Measurements from ENCODE around the gene VPS51.

Gene VPS51

DNA sequence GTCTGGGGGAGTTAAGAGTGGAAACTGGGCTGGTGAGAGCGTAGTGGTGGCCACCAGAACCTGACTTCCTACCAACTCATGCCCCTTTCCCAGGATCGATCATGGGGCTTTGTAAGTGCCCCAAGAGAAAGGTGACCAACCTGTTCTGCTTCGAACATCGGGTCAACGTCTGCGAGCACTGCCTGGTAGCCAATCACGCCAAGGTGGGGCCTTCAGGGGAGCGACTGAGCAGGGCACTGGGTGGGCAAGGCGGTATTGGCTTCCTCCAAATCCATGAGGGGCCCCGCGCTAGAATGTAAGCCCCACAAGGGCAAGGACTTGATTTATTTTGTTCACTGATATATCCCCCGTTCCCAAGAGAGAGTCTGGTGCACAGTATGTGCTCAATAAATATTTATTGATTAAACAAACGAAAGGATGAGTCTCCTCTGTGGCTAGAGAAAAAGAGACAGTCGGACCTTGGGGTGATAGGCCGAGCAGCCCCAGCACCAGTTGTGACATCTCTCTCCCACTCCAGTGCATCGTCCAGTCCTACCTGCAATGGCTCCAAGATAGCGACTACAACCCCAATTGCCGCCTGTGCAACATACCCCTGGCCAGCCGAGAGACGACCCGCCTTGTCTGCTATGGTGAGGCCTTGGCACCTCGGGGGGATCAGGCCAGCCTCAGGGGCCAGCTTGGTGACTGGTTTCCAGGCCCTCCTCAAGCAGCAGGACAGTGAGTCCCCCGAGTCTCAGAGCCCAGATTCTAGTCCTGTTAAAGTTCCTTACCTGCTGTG, 11.2 kb upstream of the VPS51 start:
- Histone ChIP-seq H3K79me2 (no peaks in the 10 kb centered on the region), H3K27me3 (ENCODE audit: control insufficient read depth, insufficient read depth, low read length) (no peaks in the 10 kb centered on the region), H2AFZ (peak overlapping the region; percentile 87), H3K9me3 (ENCODE audit: control insufficient read depth, low read length) (no peaks in the 10 kb centered on the region), H3K27ac (peak overlapping the region; percentile 86), H3K36me3 (ENCODE audit: control insufficient read depth, insufficient read depth, low read length) (no peaks in the 10 kb centered on the region), H3K4me2 (ENCODE audit: low read length) (peak overlapping the region; percentile 80), H3K4me3 (ENCODE audit: low read depth, low read length) (peak overlapping the region; percentile 74), H3K9ac (no peak overlapping the region), H3K4me1 (peaks cover 4% of the 10 kb centered on the region)
- TF ChIP-seq, protein P1, sequence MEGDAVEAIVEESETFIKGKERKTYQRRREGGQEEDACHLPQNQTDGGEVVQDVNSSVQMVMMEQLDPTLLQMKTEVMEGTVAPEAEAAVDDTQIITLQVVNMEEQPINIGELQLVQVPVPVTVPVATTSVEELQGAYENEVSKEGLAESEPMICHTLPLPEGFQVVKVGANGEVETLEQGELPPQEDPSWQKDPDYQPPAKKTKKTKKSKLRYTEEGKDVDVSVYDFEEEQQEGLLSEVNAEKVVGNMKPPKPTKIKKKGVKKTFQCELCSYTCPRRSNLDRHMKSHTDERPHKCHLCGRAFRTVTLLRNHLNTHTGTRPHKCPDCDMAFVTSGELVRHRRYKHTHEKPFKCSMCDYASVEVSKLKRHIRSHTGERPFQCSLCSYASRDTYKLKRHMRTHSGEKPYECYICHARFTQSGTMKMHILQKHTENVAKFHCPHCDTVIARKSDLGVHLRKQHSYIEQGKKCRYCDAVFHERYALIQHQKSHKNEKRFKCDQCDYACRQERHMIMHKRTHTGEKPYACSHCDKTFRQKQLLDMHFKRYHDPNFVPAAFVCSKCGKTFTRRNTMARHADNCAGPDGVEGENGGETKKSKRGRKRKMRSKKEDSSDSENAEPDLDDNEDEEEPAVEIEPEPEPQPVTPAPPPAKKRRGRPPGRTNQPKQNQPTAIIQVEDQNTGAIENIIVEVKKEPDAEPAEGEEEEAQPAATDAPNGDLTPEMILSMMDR (IDR thresholded peaks at IDR 0.05): no peak

- TF ChIP-seq, protein P1 (IDR thresholded peaks at IDR 0.05): no peak
- Histone ChIP-seq H3K4me3 (ENCODE audit: low read depth, low read length) (no peak overlapping the region), H3K36me3 (ENCODE audit: control insufficient read depth, insufficient read depth, low read length) (no peaks in the 10 kb centered on the region)
Measured at GRCh38 chr11:65085446-65085845, 10.6 kb upstream of the VPS51 start.

GRCh38 chr11:65086809-65087208, 9.2 kb upstream of the VPS51 start:
- Histone ChIP-seq H3K79me2 (no peaks in the 10 kb centered on the region), H3K9ac (no peak overlapping the region), H3K4me3 (ENCODE audit: low read depth, low read length) (no peak overlapping the region), H3K4me2 (ENCODE audit: low read length) (no peak overlapping the region), H3K9me3 (ENCODE audit: control insufficient read depth, low read length) (no peaks in the 10 kb centered on the region), H3K27ac (no peak overlapping the region), H3K4me1 (peaks cover 4% of the 10 kb centered on the region), H3K27me3 (ENCODE audit: control insufficient read depth, insufficient read depth, low read length) (no peaks in the 10 kb centered on the region), H2AFZ (no peak overlapping the region), H3K36me3 (ENCODE audit: control insufficient read depth, insufficient read depth, low read length) (no peaks in the 10 kb centered on the region)
- TF ChIP-seq, protein P1 (IDR thresholded peaks at IDR 0.05): no peak

More at GRCh38 chr11:65085446-65085845, 10.6 kb upstream of the VPS51 start:
- Histone ChIP-seq H3K27me3 (ENCODE audit: control insufficient read depth, insufficient read depth, low read length) (no peaks in the 10 kb centered on the region), H3K4me1 (peaks cover 4% of the 10 kb centered on the region), H3K9me3 (ENCODE audit: control insufficient read depth, low read length) (no peaks in the 10 kb centered on the region), H2AFZ (no peak overlapping the region), H3K9ac (no peak overlapping the region), H3K4me2 (ENCODE audit: low read length) (no peak overlapping the region), H3K27ac (no peak overlapping the region), H3K79me2 (no peaks in the 10 kb centered on the region)

DNA sequence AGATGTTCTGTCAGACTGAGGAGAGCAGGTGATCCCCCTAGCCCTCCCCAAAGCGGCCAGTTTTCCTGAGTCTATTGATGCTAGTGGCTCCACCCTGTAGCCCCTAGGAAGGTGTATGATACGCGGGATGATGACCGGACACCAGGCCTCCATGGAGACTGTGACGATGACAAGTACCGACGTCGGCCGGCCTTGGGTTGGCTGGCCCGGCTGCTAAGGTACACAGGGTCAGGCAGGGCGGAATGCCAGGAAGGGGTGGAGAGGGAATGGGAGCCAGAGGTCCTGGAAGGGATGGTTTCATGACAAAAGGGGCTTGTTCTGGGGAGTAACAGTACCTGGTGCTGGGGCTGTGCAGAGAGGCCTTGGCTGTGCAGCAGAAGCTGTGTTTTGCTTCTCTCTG, 8.8 kb upstream of the VPS51 start:
- peaks cover 4% of the 10 kb centered on the region for H3K4me1 ChIP-seq

More for the DNA sequence above, 8.8 kb upstream of the VPS51 start:
- Histone ChIP-seq H3K27ac (no peak overlapping the region), H3K79me2 (no peaks in the 10 kb centered on the region), H3K4me2 (ENCODE audit: low read length) (no peak overlapping the region), H3K27me3 (ENCODE audit: control insufficient read depth, insufficient read depth, low read length) (no peaks in the 10 kb centered on the region), H3K9ac (no peak overlapping the region), H3K36me3 (ENCODE audit: control insufficient read depth, insufficient read depth, low read length) (no peaks in the 10 kb centered on the region), H2AFZ (no peak overlapping the region), H3K9me3 (ENCODE audit: control insufficient read depth, low read length) (no peaks in the 10 kb centered on the region), H3K4me3 (ENCODE audit: low read depth, low read length) (no peak overlapping the region)
- TF ChIP-seq, protein P1 (IDR thresholded peaks at IDR 0.05): no peak
